Activated CD4-positive, alpha-beta T cell treated with anti-CD3 and anti-CD28 coated beads for 1 hour (primary cell): ENCODE measurements around the gene MDK.

ENCODE experiments used
- DNase-seq: peaks from one replicate; pipeline ENCODE4 v3.0.0-alpha.2; 2020

MDK gene

GRCh38 chr11:46348566-46349401, 32.7 kb upstream of the MDK start:
- peak; percentile 39 for DNase-seq

- DNase-seq = no peak
Observed at GRCh38 chr11:46350695-46351094, 30.8 kb upstream of the MDK start.

- DNase-seq = no peak
Observed at GRCh38 chr11:46351148-46351547, 30.3 kb upstream of the MDK start.

- no peak for DNase-seq
Observed at GRCh38 chr11:46351606-46352005, 29.9 kb upstream of the MDK start.

GRCh38 chr11:46352063-46352841, 29.2 kb upstream of the MDK start:
- peak; percentile 70 for DNase-seq

- DNase-seq = no peak
Observed at GRCh38 chr11:46353698-46354097, 27.8 kb upstream of the MDK start.

GRCh38 chr11:46356924-46357482, 24.5 kb upstream of the MDK start:
- DNase-seq = no peak

GRCh38 chr11:46357483-46357936, 24.0 kb upstream of the MDK start:
- no peak for DNase-seq

- no peak for DNase-seq
Observed at GRCh38 chr11:46359953-46360352, 21.5 kb upstream of the MDK start.

- no peak for DNase-seq
Observed at GRCh38 chr11:46360878-46361277, 20.6 kb upstream of the MDK start.

- DNase-seq = peak; percentile 50
Observed at GRCh38 chr11:46361283-46362155, 19.9 kb upstream of the MDK start.

GRCh38 chr11:46362156-46363030, 19.1 kb upstream of the MDK start:
- no peak for DNase-seq

GRCh38 chr11:46363031-46363407, 18.4 kb upstream of the MDK start:
- DNase-seq = no peak

- DNase-seq = no peak
Observed at GRCh38 chr11:46363455-46364005, 17.9 kb upstream of the MDK start.

- DNase-seq = no peak
Observed at GRCh38 chr11:46364056-46364455, 17.4 kb upstream of the MDK start.

- no peak for DNase-seq
Observed at GRCh38 chr11:46364791-46365190, 16.7 kb upstream of the MDK start.

GRCh38 chr11:46366260-46366659, 15.2 kb upstream of the MDK start:
- DNase-seq = no peak

- no peak for DNase-seq
Observed at GRCh38 chr11:46366661-46367161, 14.8 kb upstream of the MDK start.

GRCh38 chr11:46367244-46367915, 14.1 kb upstream of the MDK start:
- peak; percentile 65 for DNase-seq

GRCh38 chr11:46367916-46368267, 13.6 kb upstream of the MDK start:
- no peak for DNase-seq
